ENCODE results near the gene DLG2. TPM values are rescaled to one million over a fixed set of nuclear protein-coding genes. Genes with fewer than 3 reads are reported as not detected.
A peak's percentile ranks its signal among the peaks of the same experiment; 100 is the strongest.

Gene DLG2
- total RNA-seq, 2 donors from 2014 or later: 5.9 to 7.4 TPM

DNA sequence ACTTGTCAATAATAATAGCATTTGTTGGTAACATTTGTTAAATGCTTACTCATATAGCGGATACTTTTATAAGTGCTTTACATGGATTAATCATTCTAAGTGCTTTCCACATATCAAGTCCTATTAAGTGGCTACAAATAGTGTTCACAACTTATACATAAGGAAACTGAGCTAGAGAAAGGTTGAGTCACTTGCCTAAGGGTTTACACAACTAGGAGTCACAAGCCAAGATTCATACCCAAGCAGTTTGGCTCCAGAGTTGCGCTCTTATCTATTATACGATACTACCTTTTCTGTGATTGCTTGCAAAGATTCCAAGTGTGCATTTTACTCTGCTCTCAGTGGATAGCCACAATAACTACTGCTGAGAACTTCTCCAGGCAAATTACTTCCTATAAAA lies 2125.1 kb downstream of the DLG2 start:
- DNase-seq: no peak
- peak; percentile 30 to 53 for ATAC-seq
- intact Hi-C loops (cut with DNase I): no loop called here

DNA sequence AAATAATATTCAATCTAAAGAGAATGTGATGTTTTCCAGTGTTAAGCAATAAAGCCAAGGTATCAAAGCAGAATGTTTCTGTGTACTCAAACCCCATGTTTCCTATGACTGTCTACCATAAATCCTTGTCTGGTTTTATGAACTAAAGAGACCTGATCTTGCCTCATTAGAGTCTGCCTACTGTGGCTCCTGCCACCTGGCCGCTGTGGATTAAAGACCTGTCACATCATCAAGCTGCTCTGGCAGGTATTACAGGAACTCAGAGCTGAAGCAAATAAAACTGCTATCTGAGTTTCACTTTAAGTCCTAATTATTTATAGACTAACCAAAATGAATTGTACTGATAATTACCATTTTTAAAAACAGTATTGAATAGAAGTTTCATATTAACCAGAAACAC lies 2133.2 kb downstream of the DLG2 start:
- intact Hi-C loops (cut with DNase I): no loop called here
- DNase-seq: no peak
- ATAC-seq: no peak

DNA sequence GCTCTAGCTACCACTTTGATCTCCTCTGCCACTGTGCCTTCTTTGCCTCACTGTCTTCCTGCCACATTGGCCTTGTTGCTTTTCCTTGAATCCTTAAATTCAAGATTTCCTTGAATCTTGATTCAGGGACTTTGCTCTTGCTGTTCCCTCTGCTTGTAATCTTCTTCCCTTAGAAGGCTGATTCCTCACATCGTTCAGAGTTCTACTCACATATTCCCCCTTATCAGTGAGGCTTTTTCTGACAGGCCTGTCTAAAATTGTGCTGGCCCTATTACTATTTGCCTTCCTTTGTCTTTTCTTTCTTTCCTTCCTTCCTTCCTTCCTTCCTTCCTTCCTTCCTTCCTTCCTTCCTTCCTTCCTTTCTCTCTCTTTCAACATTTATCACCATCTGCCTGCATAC lies 2134.1 kb downstream of the DLG2 start:
- intact Hi-C loops (cut with DNase I): no loop called here
- DNase-seq (no peak), ATAC-seq (no peak)

DNA sequence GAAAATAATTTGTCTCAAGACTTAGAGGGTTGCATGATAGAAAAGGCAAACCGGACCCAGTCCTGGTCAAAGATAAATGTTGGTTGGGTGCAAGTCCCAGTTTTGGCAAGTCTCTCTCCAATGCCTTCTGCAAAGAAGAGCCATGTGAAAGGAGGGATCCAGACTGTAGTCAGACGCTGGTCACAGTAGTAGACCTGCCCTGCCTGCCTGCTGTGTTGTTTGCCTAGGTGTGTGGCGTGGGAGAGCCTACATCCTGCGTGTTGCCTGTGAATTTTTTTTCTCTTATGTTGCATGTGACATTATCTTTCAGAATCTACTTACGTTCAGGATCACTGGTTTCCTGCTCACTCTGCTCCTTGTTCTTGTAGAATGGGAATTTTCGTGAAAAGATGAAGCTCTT lies 2143.3 kb downstream of the DLG2 start:
- ATAC-seq (no peak), DNase-seq (no peak)
- intact Hi-C loops (cut with DNase I): no loop called here

DNA sequence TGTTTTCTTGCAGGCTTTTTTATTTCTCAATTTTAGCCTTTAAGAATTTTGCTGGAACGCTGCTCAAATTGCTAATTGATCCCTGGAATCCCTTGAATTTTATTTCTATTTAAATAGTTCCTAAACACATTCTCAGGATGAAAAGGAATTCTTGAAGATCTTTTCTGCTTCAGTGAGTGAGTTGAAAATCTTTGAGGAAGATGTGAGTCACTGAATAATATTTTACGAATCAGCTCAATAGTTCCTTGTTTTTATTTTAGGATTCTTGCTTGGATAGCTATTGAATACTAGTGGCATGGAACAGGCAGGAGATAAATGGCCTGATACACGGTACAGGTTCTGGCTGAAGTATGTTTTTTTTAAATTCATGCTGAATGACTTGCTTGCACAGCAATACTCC lies 2146.3 kb downstream of the DLG2 start:
- intact Hi-C loops (cut with DNase I): no loop called here
- ATAC-seq (no peak), DNase-seq (no peak)

DNA sequence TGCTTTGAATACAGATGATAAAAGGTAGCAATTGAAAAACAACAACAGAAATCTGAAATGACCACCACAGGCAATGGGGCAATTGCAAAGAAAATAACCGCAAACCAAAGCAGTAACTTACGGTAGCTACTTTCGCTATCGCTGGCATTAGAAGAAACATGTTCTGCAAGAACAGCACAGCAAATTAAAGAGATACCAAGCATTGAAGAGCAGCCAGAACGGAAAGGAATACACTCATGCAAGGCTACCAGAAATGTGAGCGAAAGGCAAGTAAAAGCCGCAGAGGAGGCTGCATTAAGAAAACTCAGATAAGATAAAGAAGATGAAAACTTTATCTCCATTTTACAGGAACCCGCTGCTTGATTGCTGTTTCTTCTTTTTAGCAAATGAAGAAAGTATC lies 2146.9 kb downstream of the DLG2 start:
- intact Hi-C loops (cut with DNase I): no loop called here
- no peak for DNase-seq
- ATAC-seq: peak in 1 of 2 donors; percentile 22

DNA sequence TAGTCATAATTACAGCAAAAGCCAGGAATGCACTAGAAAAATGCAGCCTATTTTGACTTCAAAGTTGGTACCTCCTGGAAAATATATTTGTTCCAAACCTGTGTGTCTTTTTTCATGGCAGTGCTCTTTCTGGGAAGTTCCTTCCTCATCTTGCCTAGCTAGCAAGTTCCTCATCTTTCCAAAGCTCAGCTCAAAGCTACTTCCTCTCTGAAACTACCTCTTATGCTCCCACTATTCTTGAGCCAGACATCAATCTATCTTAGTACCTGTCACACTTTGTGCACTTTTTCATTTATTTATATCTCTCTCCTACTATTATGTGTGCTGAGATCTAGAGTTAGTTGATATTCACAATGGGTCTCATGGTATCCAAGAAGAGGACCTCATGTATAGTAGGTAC lies 2149.4 kb downstream of the DLG2 start:
- intact Hi-C loops (cut with DNase I): no loop called here
- no peak for DNase-seq
- no peak for ATAC-seq

DNA sequence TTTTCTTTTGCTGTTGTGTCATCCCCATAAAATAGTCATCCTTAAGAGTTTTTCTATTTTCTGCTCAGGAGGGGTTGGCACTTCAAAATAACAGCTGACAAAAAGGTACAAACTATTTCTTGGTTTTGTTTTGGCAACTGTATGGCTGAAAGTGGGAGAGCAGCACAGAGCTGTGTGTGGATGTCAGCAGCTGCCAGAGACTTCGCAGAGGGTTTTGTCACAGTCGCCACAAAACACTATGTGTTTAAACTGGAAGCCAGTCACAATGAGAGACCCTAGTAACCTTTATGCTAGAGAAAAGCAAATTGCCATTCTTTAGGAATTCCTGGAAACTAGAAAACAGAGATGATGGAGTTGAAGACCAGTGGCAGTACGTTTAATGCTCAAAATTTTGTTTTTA lies 2151.4 kb downstream of the DLG2 start:
- no peak for ATAC-seq
- no peak for DNase-seq
- intact Hi-C loops (cut with DNase I): no loop called here

DNA sequence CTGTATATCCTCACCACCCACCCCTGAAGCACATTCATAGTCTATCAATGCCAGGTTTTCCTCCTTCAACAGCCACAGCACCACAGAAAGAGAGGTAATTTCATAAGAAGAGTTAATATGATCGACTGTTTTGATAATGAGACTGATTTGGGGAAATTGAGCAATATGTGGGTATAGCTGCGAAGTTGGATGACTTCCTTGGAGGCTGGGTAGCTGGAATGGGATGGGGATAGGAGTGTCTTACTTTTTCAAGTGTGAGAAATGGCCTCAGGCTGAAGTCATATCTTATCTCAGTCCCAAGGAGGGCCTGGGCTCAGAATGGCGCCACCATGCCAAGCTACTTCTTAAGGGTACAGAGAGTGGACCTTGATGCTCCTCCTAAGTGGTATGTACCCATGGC lies 2153.4 kb downstream of the DLG2 start:
- ATAC-seq: no peak
- DNase-seq: no peak
- intact Hi-C loops (cut with DNase I): no loop called here

DNA sequence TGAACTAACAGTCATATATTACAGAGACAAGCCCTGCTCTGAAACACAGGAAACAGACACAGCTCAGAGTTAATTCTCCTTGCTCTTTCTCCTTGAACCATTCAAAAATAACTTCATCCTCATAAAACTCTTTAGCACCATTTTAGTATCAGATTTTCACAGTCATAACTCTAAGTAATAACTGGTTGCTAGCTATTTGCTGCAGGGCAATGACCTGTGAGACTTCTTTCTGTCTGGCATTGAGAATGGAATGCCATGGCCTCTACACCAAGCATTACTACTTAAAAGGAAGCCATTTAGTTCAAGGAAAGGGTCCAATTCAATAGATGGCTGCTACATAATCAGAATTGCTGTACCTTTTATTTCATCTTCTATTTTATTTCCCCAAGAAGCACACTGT lies 2154.3 kb downstream of the DLG2 start:
- intact Hi-C loops (cut with DNase I): no loop called here
- no peak for ATAC-seq

DNA sequence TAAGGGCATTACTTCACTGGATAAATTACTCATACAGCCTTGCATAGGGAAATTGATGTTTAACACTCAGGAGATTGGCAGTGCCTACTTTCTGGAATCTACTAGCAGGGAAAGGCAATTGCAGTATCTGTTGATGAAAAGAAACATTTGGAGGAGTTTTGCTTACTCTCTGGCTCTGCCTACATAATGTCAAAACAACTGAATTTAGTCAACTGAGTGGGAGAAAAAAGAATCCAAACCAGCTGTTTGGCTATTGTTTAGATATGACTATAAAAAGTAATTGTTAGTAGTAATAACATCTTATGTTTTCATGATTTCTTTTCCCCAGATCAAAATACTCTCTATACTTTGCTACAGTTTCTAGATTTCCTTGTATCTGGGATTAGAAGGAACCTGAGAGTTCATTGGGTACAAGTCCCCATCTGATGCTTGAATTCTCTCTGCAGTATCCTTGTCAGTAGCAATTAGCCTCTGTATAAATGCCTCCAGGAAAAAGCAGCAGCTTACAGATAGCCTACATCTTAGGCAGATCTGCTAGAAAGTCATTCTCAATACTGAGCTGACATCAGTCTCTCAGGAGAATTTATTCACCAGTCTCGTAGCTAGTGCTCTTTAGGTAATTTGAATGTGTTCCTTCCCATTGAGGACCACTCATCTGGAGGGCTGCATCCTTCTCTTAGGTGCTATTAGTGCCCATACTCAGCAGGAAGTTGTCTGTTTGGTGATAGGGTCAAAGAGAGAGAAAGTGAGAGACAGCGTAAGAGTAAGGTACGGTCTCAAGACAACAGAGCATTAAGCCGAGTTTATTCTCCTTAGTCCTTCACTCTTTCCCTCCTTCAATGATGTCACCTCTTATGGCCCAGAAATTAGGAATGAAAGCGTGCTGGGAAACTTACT lies 2155.1 kb downstream of the DLG2 start:
- DNase-seq: no peak
- intact Hi-C loops (cut with DNase I): no loop called here
- no peak for ATAC-seq

More for the DNA sequence above, 2154.3 kb downstream of the DLG2 start:
- DNase-seq: no peak

DNA sequence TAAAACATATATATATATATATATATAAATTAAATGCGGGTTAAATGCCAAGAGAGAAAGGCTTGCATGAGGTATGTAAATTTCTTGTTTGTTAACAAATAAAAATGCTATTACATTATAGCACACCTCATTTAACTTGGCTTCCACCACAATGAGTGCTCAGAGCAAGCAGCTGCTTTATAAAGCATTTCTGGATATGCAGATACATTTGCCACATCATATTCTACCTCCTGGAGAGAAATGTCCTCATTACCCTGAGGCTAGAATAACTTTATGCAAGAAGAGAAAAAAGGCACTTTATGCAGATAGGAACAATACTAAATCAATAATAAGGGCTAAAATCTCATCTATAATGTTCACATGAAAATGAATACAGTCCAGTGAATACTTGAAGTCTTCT lies 2159.3 kb downstream of the DLG2 start:
- DNase-seq (no peak), ATAC-seq (no peak)
- intact Hi-C loops (cut with DNase I): loop anchor here in 1 of 2 donors (10.0 kb wide), 1 partner anchor 143 kb away; no protein-coding TSS in a partner anchor

DNA sequence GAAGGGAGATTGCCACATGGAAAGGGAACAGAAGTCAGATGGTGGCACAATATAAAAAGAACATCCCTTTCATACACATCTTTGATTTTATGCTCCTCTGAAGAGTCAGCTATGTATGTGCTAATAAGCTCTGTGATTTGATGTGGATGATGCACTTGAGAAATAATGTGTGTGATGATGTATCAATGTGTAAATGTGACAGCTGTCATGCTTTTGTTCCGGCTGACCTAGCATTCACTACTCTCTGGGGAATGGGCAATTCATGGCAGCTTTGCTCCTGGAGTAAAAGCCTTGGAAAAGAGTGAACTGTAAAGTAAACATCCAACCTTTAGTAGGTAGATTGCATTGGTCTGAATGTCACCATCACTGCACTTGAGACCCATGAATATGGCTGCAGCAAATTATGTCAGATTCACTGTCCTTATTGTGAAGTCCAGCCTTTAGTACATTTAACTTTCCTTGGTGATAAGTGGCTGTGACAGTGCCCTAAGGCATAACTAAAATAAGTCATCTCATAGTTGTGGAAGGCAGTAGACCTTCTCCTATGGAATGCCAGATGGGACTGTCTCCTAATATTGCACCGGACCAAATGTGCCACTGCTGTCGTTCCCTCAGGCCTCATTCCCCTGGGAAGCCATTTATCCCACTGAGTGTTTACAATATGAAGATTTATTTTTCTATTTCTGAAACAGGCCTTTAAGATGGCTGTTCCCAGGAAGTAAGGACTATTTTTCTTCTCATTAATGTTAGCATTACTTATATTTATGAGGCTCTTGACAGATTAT lies 2162.8 kb downstream of the DLG2 start:
- ATAC-seq (no peak), DNase-seq (no peak)

DNA sequence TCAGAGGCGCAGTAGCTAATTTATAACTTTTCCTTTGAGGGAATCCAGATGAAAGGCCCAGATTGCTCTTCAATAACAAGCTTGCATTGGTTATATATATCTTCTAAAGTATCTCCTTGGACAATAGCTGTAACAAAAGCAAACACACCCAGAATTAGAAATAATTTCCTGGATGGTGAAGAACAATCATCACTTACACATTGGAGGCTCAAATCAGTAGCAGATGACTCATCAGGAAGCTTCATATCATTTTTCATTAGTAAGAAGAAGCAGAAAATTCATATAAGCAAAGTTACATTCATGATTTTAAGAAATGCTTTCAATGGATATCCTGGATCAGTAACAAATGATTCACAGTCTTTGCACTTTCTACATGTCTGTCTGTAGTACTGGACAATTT lies 2167.3 kb downstream of the DLG2 start:
- DNase-seq: no peak
- ATAC-seq: no peak
- intact Hi-C loops (cut with DNase I): loop anchor here in 1 of 2 donors (10.0 kb wide), 1 partner anchor 135 kb away; no protein-coding TSS in a partner anchor

More for the DNA sequence above, 2162.8 kb downstream of the DLG2 start:
- intact Hi-C loops (cut with DNase I): loop anchor here in 1 of 2 donors (10.0 kb wide), 1 partner anchor 140 kb away; no protein-coding TSS in a partner anchor

DNA sequence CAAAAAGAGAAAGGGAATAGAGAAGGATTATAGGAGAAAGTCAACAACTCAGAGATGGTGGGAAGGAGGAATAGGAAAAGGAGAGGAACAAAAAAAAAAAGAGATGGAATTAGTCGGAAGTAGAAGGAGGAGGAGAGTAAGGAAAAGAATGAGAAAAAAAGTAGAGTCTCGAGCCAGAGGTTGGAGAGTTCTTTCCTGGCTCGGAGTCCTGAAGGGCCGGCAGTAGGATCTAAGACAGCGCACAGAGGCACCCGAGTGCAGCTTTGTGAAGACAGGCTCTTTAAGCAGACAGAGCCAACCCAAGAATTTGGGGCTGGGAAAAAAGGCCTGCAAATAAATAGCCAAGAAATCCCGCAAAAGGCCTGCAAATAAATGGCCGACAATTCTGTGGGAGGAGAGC lies 2170.6 kb downstream of the DLG2 start:
- intact Hi-C loops (cut with DNase I): no loop called here

DNA sequence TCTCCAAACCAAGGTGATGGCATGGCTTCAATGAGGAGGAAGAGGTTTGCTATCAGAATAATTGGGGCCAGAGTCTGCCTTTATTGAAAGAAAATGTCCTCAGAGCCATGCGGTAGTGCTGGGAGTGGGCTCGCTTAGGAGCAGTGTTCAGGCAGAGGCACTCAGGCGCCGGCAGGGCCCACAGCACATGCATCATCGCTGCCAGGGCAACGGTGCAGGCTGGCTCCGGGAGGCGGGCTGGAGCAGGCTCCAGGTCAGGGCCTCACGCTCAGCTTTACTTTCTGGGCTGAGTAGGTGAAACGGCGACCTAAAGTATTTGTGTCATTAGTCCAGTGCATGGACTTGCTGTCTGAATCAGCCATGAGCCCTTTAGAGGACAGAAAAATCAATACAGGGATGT lies 2171.1 kb downstream of the DLG2 start:
- ATAC-seq (peak in 1 of 2 donors; percentile 42), DNase-seq (no peak)
- intact Hi-C loops (cut with DNase I): no loop called here

More for the DNA sequence above, 2170.6 kb downstream of the DLG2 start:
- ATAC-seq: no peak
- no peak for DNase-seq

DNA sequence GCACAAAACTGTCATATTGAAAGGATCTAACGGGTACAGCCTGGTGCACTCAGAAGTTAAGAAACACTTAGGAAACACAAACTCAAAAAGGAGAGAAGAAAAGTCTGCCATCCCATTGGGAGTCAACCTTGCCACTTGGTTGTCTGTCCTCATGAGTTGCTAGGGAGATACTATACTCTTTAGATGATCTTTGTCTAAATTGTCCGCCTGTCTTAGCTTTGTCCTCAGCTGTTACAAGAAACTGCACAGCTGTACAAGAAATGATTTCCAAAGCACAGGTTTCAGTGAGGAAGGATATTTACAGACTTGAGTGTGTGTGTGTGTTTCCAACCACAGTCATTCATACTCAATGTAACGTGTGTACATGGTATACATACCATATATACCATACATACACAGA lies 2171.8 kb downstream of the DLG2 start:
- no peak for ATAC-seq
- DNase-seq: no peak
- intact Hi-C loops (cut with DNase I): no loop called here

DNA sequence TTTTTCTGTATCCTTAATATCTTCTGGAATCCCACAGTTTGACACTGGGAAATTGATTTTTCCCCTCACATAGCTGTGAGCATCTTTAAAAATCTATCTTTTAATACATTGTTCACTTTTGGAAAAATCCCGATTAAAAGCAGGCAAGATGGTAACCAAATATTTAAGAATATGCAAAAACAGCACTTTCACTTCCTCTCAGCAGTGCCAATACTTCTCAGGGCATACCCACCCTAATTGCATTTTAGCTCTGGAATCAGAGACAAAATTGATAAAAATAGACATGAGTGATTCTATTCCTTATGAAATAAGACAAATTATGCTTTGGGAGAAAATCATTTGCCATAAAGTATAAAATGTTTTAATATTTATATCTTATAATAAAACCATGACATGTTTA lies 2172.5 kb downstream of the DLG2 start:
- intact Hi-C loops (cut with DNase I): no loop called here

DNA sequence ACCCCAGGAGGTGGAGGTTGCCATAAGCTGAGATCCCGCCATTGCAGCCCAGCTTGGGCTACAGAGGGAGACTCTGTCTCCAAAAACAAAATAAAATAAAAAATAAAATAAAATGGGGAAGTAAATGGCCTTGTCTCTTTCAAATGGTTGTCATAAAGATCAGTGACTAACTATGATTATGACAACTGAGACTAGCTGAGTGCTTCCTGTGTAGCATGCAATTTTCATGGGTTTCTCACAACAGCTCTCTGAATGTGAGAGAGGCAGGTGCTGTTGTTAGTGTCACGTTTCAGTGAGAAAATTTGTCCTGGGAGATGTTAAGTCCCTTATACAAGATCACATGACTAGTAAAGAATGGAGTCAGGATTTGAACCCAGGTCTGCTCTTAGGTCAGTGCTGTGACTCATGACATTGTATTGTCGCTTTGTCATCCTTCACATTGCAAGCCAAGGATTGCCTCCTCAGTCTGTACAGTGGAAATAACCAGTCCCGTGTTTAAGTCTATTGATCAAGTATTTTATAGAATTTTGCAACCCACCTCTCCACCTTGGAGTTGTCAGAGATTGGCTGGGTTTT lies 2177.7 kb downstream of the DLG2 start:
- no peak for DNase-seq
- ATAC-seq: no peak
- intact Hi-C loops (cut with DNase I): no loop called here

More for the DNA sequence above, 2172.5 kb downstream of the DLG2 start:
- DNase-seq (no peak), ATAC-seq (no peak)

DNA sequence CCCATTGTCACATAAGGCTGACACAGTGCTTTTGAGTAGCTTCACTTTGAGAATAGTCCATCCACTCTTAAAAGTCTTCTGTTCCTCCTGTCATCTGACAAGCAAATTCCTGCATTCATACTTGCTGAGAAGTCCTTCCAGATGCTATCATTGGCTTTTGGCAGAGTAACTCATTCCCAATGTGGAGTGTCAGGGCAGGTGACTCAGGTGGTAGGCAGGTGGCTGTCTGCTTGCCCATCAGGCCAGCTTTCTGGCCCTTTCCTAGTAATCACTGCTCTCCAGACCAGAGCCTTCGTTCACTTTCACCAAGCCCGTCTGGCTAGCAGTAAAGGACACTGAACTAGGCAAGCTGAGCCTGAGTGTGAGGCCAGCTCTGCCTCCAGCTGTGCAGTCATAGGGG lies 2178.5 kb downstream of the DLG2 start:
- ATAC-seq: no peak
- no peak for DNase-seq
- intact Hi-C loops (cut with DNase I): no loop called here
